HCT116 (cell line): ENCODE data around the gene TOPAZ1. TPM values are rescaled to one million over a fixed set of nuclear protein-coding genes. Genes with fewer than 3 reads are reported as not detected.
A peak's percentile ranks its signal among the peaks of the same experiment; 100 is the strongest.

Experiments
- ATAC-seq: fragments of 200-7000 bp; cut with Tn5 transposase; 2 replicates; pipeline ENCODE4 v1.9.1; 2020; ENCODE audit warnings: mild to moderate bottlenecking, moderate library complexity
- BruUV-seq: library from RNA; stranded (reverse); fragments of 400-500 nt; replicated peaks from 2 replicates; lab custom pipeline; 2021; lab: Mats Ljungman, UMichigan
- CTCF ChIA-PET: fragments of 300-600 bp; sonication (Branson Sonifier 250); formaldehyde crosslinking; loops from one replicate; lab custom pipeline; 2021; ENCODE audit warnings: antibody characterized with exemption; lab: Charles Lee
- POLR2A ChIA-PET: fragments of 300-600, 350-600 bp; sonication (Branson Sonifier 250); formaldehyde crosslinking; loops from one replicate; lab custom pipeline; 2021; ENCODE audit warnings: antibody characterized with exemption; lab: Charles Lee
- RAD21 ChIA-PET, 2 experiments: fragments of 300-600 bp; sonication (Branson Sonifier 250); formaldehyde crosslinking; loops; one replicate each; lab custom pipeline; 2023; ENCODE audit warnings: low total read pairs in 2 of 2; ENCODE audit not compliant: uncharacterized antibody in 2 of 2, unreplicated experiment in 2 of 2, low non-redundant PET in 1 of 2; lab: Charles Lee
- DNase-seq: peaks from one replicate; pipeline ENCODE4 v3.0.0-alpha.2; 2010; ENCODE audit warnings: low read depth, low spot score
- H2AFZ ChIP-seq: fragments of 200-600 bp; shearing (Covaris generic), sonication (generic); 2 replicates; pipeline ENCODE4 v1.6.1; 2017; ENCODE audit warnings: low read depth, mixed run types, mixed read lengths, antibody characterized with exemption, low read length; ENCODE audit not compliant: poor library complexity, severe bottlenecking
- H3K27ac ChIP-seq: 2 replicates; pipeline ENCODE4 v1.5.1; 2012; ENCODE audit warnings: low read depth, low read length
- H3K27me3 ChIP-seq: fragments of 200-600 bp; sonication (generic); 2 replicates; pipeline ENCODE4 v1.6.1; 2016; ENCODE audit warnings: mixed run types, low read length, mixed read lengths; ENCODE audit not compliant: insufficient read depth
- H3K36me3 ChIP-seq, 2 experiments: fragments of 200-500 bp in 1 of 2; fragments of 200-600 bp in 1 of 2; sonication (Bioruptor generic) in 1 of 2; sonication (generic) in 1 of 2; 2 replicates each; pipeline versions ENCODE4 v1.5.1 to v1.6.1; 2014 to 2016; ENCODE audit warnings: low read length in 2 of 2, inconsistent platforms in 1 of 2, mixed read lengths in 1 of 2, mixed run types in 1 of 2; ENCODE audit not compliant: insufficient read depth in 2 of 2, control insufficient read depth in 1 of 2
- H3K4me1 ChIP-seq, 2 experiments: fragments of 200-600 bp in 1 of 2; sonication (generic) in 1 of 2; 2 replicates each; pipeline versions ENCODE4 v1.5.1 to v1.6.1; 2012 to 2017; ENCODE audit warnings: low read length in 2 of 2, inconsistent platforms in 1 of 2, mild to moderate bottlenecking in 1 of 2, mixed read lengths in 1 of 2, mixed run types in 1 of 2, moderate library complexity in 1 of 2; ENCODE audit not compliant: insufficient read depth in 2 of 2, control insufficient read depth in 1 of 2
- H3K4me2 ChIP-seq: fragments of 200-600 bp; sonication (generic); 2 replicates; pipeline ENCODE4 v1.6.1; 2017; ENCODE audit warnings: mixed run types, low read length, mixed read lengths
- H3K4me3 ChIP-seq, 2 experiments: fragments of 200-600 bp in 1 of 2; sonication (generic) in 1 of 2; replicated peaks in 1 of 2; 2 replicates each; pipeline ENCODE4 v1.5.1; 2011 to 2016; ENCODE audit warnings: low read length in 2 of 2, control low read depth in 1 of 2, low read depth in 1 of 2, mild to moderate bottlenecking in 1 of 2, mixed read lengths in 1 of 2, mixed run types in 1 of 2
- H3K79me2 ChIP-seq: fragments of 200-600 bp; sonication (generic); 2 replicates; pipeline ENCODE4 v1.6.1; 2017; ENCODE audit warnings: mild to moderate bottlenecking, mixed run types, low read length, moderate library complexity, mixed read lengths; ENCODE audit not compliant: insufficient read depth
- H3K9ac ChIP-seq: fragments of 200-600 bp; sonication (generic); 2 replicates; pipeline ENCODE4 v1.6.1; 2016; ENCODE audit warnings: low read length, mixed read lengths
- H3K9me2 ChIP-seq: fragments of 200-600 bp; sonication (generic), shearing (Covaris generic); 2 replicates; pipeline ENCODE4 v1.6.1; 2017; ENCODE audit warnings: mixed run types, mild to moderate bottlenecking, moderate library complexity; ENCODE audit not compliant: insufficient read depth
- H3K9me3 ChIP-seq, 2 experiments: fragments of 200-500 bp in 1 of 2; fragments of 200-600 bp in 1 of 2; sonication (Bioruptor generic) in 1 of 2; sonication (generic) in 1 of 2; 2 replicates each; pipeline ENCODE4 v1.6.1; 2014 to 2017; ENCODE audit warnings: low read length in 2 of 2, mixed read lengths in 2 of 2, inconsistent platforms in 1 of 2, low read depth in 1 of 2, mild to moderate bottlenecking in 1 of 2, mixed run types in 1 of 2, moderate library complexity in 1 of 2; ENCODE audit not compliant: control insufficient read depth in 1 of 2, insufficient read depth in 1 of 2
- H4K20me1 ChIP-seq: fragments of 200-600 bp; sonication (generic), shearing (Covaris generic); 2 replicates; pipeline ENCODE4 v1.6.1; 2017; ENCODE audit warnings: mixed run types, mild to moderate bottlenecking, moderate library complexity; ENCODE audit not compliant: insufficient read depth
- CEBPB ChIP-seq: IDR thresholded peaks from 2 replicates; pipeline ENCODE4 v1.6.1; 2012; ENCODE audit warnings: low read depth
- EGR1 ChIP-seq: IDR thresholded peaks from 2 replicates; pipeline ENCODE4 v1.6.1; 2012; ENCODE audit warnings: low read depth
- EZH2 ChIP-seq: fragments of 200-600 bp; sonication (generic); IDR thresholded peaks from 2 replicates; pipeline ENCODE4 v1.6.1; 2017; ENCODE audit warnings: antibody characterized with exemption, mixed run types
- FOSL1 ChIP-seq: IDR thresholded peaks from 2 replicates; pipeline ENCODE4 v1.6.1; 2012; ENCODE audit warnings: low read depth
- RAD21 ChIP-seq: IDR thresholded peaks from 2 replicates; pipeline ENCODE4 v1.6.1; 2012; ENCODE audit warnings: low read depth, mild to moderate bottlenecking
- TCF7L2 ChIP-seq: IDR thresholded peaks from 2 replicates; pipeline ENCODE4 v1.7.0; 2011; ENCODE audit warnings: borderline replicate concordance, inconsistent platforms; ENCODE audit not compliant: insufficient read depth, insufficient read length; ENCODE audit errors: extremely low read depth
- YY1 ChIP-seq: IDR thresholded peaks from 2 replicates; pipeline ENCODE4 v1.6.1; 2011; ENCODE audit warnings: low read length, low read depth, moderate library complexity, mild to moderate bottlenecking; ENCODE audit not compliant: insufficient replicate concordance; ENCODE audit errors: extremely low read depth
- intact Hi-C: fragments of 100-400 bp; cut with micrococcal nuclease; formaldehyde crosslinking; loops from 2 replicates; pipeline ENCODE4 v1.10.0; 2022
- total RNA-seq: library from RNA; stranded (reverse); gene quantifications from one replicate; pipeline ENCODE4 v1.2.1, GENCODE V29; 2021; ENCODE audit not compliant: unreplicated experiment
- TF ChIP-seq, protein P1 (sequence below): IDR thresholded peaks from 2 replicates; pipeline ENCODE4 v1.6.1; 2012
- TF ChIP-seq, protein P2 (sequence below): IDR thresholded peaks from 2 replicates; pipeline ENCODE4 v1.6.1; 2012; ENCODE audit warnings: low read depth
- TF ChIP-seq, protein P3 (sequence below), 3 experiments: fragments of 200-600 bp in 1 of 3; sonication (generic) in 1 of 3; IDR thresholded peaks in 2 of 3; conservative IDR thresholded peaks in 1 of 3; 2 replicates each; pipeline ENCODE4 v1.5.1; 2012 to 2017; ENCODE audit warnings: low read depth in 2 of 3, low read length in 2 of 3, antibody characterized with exemption in 1 of 3, borderline replicate concordance in 1 of 3, control low read depth in 1 of 3, mild to moderate bottlenecking in 1 of 3, mixed read lengths in 1 of 3, mixed run types in 1 of 3, moderate library complexity in 1 of 3; ENCODE audit not compliant: insufficient read depth in 1 of 3
- TF ChIP-seq, protein P4 (sequence below): IDR thresholded peaks from 2 replicates; pipeline ENCODE4 v1.6.1; 2012

Gene TOPAZ1
- total RNA-seq, 1 experiment from 2014 or later: not detected

DNA sequence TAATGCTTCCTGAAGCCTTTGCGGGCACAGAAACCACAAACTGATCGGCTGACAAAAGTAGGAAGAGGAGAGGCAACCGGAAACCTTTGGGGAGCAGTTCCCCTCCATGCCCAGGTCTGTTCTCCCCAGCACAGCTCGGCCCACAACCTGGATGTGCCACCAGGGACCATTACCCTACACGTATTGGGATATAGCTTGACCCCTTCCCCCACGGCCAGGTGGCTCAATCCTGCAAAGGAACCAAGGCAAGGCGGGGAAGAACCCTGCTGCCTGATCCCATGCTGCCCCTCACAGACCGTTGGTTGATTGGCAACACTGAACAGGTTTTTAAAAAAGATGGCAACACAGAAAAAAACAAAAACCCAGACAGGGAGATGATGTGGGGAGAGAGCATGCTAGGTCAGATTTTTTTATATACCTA is 77.2 kb downstream of the TOPAZ1 start:
- Histone ChIP-seq H3K4me1 (no peaks in the 10 kb centered on the region), H3K36me3 (no peaks in the 10 kb centered on the region), H3K27ac (no peak overlapping the region), H3K27me3 (no peaks in the 10 kb centered on the region), H3K79me2 (no peaks in the 10 kb centered on the region), H4K20me1 (no peaks in the 10 kb centered on the region), H3K9me2 (no peaks in the 10 kb centered on the region), H3K9me3 (no peaks in the 10 kb centered on the region), H3K4me2 (no peak overlapping the region), H2AFZ (peak overlapping the region; percentile 27), H3K9ac (no peak overlapping the region), H3K4me3 (no peak overlapping the region)
- peak; percentile 54; the same call in 1 of the 2 replicates for ATAC-seq
- ChIA-PET POLR2A (no interaction called here), RAD21 (no interaction called here), CTCF (no interaction called here)
- no TSS peak for BruUV-seq
- DNase-seq: peak; percentile 16
- no peak for TF ChIP-seq TCF7L2
- TF ChIP-seq, protein P1, sequence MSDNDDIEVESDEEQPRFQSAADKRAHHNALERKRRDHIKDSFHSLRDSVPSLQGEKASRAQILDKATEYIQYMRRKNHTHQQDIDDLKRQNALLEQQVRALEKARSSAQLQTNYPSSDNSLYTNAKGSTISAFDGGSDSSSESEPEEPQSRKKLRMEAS: no peak
- TF ChIP-seq YY1: no peak
- TF ChIP-seq RAD21: peak; percentile 62
- TF ChIP-seq, protein P2, sequence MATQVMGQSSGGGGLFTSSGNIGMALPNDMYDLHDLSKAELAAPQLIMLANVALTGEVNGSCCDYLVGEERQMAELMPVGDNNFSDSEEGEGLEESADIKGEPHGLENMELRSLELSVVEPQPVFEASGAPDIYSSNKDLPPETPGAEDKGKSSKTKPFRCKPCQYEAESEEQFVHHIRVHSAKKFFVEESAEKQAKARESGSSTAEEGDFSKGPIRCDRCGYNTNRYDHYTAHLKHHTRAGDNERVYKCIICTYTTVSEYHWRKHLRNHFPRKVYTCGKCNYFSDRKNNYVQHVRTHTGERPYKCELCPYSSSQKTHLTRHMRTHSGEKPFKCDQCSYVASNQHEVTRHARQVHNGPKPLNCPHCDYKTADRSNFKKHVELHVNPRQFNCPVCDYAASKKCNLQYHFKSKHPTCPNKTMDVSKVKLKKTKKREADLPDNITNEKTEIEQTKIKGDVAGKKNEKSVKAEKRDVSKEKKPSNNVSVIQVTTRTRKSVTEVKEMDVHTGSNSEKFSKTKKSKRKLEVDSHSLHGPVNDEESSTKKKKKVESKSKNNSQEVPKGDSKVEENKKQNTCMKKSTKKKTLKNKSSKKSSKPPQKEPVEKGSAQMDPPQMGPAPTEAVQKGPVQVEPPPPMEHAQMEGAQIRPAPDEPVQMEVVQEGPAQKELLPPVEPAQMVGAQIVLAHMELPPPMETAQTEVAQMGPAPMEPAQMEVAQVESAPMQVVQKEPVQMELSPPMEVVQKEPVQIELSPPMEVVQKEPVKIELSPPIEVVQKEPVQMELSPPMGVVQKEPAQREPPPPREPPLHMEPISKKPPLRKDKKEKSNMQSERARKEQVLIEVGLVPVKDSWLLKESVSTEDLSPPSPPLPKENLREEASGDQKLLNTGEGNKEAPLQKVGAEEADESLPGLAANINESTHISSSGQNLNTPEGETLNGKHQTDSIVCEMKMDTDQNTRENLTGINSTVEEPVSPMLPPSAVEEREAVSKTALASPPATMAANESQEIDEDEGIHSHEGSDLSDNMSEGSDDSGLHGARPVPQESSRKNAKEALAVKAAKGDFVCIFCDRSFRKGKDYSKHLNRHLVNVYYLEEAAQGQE: no peak
- no peak for TF ChIP-seq FOSL1
- TF ChIP-seq, protein P3, sequence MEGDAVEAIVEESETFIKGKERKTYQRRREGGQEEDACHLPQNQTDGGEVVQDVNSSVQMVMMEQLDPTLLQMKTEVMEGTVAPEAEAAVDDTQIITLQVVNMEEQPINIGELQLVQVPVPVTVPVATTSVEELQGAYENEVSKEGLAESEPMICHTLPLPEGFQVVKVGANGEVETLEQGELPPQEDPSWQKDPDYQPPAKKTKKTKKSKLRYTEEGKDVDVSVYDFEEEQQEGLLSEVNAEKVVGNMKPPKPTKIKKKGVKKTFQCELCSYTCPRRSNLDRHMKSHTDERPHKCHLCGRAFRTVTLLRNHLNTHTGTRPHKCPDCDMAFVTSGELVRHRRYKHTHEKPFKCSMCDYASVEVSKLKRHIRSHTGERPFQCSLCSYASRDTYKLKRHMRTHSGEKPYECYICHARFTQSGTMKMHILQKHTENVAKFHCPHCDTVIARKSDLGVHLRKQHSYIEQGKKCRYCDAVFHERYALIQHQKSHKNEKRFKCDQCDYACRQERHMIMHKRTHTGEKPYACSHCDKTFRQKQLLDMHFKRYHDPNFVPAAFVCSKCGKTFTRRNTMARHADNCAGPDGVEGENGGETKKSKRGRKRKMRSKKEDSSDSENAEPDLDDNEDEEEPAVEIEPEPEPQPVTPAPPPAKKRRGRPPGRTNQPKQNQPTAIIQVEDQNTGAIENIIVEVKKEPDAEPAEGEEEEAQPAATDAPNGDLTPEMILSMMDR (IDR thresholded peaks at IDR 0.05 in 2 of 3, conservative IDR thresholded peaks at IDR 0.05 in 1 of 3; ENCODE audit: borderline replicate concordance in 1 of 3, insufficient read depth in 1 of 3, low read depth in 2 of 3, low read length in 2 of 3): peak in 1 of 3 experiments; percentile 29; a peak in 1 of 6 replicates
- no peak for TF ChIP-seq EZH2
- TF ChIP-seq, protein P4, sequence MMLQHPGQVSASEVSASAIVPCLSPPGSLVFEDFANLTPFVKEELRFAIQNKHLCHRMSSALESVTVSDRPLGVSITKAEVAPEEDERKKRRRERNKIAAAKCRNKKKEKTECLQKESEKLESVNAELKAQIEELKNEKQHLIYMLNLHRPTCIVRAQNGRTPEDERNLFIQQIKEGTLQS: no peak
- no peak for TF ChIP-seq CEBPB
- TF ChIP-seq EGR1: no peak
- intact Hi-C loops: no loop called here
